PC-3 (cell line): ENCODE measurements around the gene ZSCAN30. TPM values are rescaled to one million over a fixed set of nuclear protein-coding genes. Genes with fewer than 3 reads are reported as not detected.

ENCODE experiments used
- ATAC-seq: fragments of 200-7000 bp; cut with Tn5 transposase; 2 replicates; pipeline ENCODE4 v1.9.1; 2020; ENCODE audit warnings: mild to moderate bottlenecking, moderate library complexity
- BruUV-seq: library from RNA; stranded (reverse); fragments of 400-500 nt; replicated peaks from 2 replicates; lab custom pipeline; 2021; lab: Mats Ljungman, UMichigan
- CTCF ChIA-PET: fragments of 300-600 bp; sonication (Branson Sonifier 250); formaldehyde crosslinking; loops from one replicate; lab custom pipeline; 2022; ENCODE audit warnings: antibody characterized with exemption; lab: Charles Lee
- POLR2A ChIA-PET: fragments of 300-600 bp; sonication (Branson Sonifier 250); formaldehyde crosslinking; loops from one replicate; lab custom pipeline; 2022; ENCODE audit warnings: antibody characterized with exemption; ENCODE audit not compliant: unreplicated experiment; lab: Charles Lee
- DNase-seq: peaks from one replicate; pipeline ENCODE4 v3.0.0-alpha.2; 2015
- H2AFZ ChIP-seq: fragments of 300-600 bp; sonication (generic); 2 replicates; pipeline ENCODE4 v1.6.0; 2016; ENCODE audit warnings: antibody characterized with exemption, low read length
- H3F3A ChIP-seq: fragments of 300-600 bp; sonication (generic); one replicate; pipeline ENCODE4 v1.6.0; 2017; ENCODE audit warnings: antibody characterized with exemption, low read length, control low read depth, mild to moderate bottlenecking; ENCODE audit not compliant: unreplicated experiment
- H3K27ac ChIP-seq: fragments of 300-600 bp; sonication (generic); 2 replicates; pipeline ENCODE4 v1.5.1; 2016; ENCODE audit warnings: mild to moderate bottlenecking, low read length
- H3K27me3 ChIP-seq: fragments of 300-600 bp; sonication (generic); 2 replicates; pipeline ENCODE4 v1.6.1; 2016; ENCODE audit warnings: low read length, mixed read lengths
- H3K36me3 ChIP-seq: fragments of 300-600 bp; sonication (generic); 2 replicates; pipeline ENCODE4 v1.6.1; 2016; ENCODE audit warnings: low read depth, mixed run types, low read length, mixed read lengths
- H3K4me1 ChIP-seq: fragments of 300-600 bp; sonication (generic); 2 replicates; pipeline ENCODE4 v1.5.1; 2016; ENCODE audit warnings: low read length; ENCODE audit not compliant: insufficient read depth
- H3K4me2 ChIP-seq: fragments of 300-600 bp; sonication (generic); 2 replicates; pipeline ENCODE4 v1.6.0; 2016; ENCODE audit warnings: low read length
- H3K4me3 ChIP-seq: fragments of 300-600 bp; sonication (generic); 2 replicates; pipeline ENCODE4 v1.5.1; 2016; ENCODE audit warnings: mild to moderate bottlenecking, low read length, mixed read lengths
- H3K79me2 ChIP-seq: fragments of 300-600 bp; sonication (generic); 2 replicates; pipeline ENCODE4 v1.6.1; 2017; ENCODE audit warnings: low read length, mixed read lengths
- H3K9ac ChIP-seq: fragments of 300-600 bp; sonication (generic); 2 replicates; pipeline ENCODE4 v1.6.0; 2016; ENCODE audit warnings: mild to moderate bottlenecking, low read length
- H3K9me2 ChIP-seq: fragments of 300-600 bp; sonication (generic); replicated peaks from 2 replicates; pipeline ENCODE4 v1.6.1; 2016; ENCODE audit warnings: mixed run types, low read length, mixed read lengths
- H3K9me3 ChIP-seq: fragments of 300-600 bp; sonication (generic); 2 replicates; pipeline ENCODE4 v1.6.1; 2016; ENCODE audit warnings: low read length, mixed read lengths
- H4K20me1 ChIP-seq: fragments of 300-600 bp; sonication (generic); 2 replicates; pipeline ENCODE4 v1.6.1; 2016; ENCODE audit warnings: low read length, mixed read lengths
- CTCF ChIP-seq: fragments of 300-600 bp; sonication (generic); conservative IDR thresholded peaks from 2 replicates; pipeline ENCODE4 v1.5.1; 2017; ENCODE audit warnings: antibody characterized with exemption, low read depth, mild to moderate bottlenecking, low read length
- EZH2 ChIP-seq: fragments of 300-600 bp; sonication (generic); IDR thresholded peaks from one replicate; pipeline ENCODE4 v1.6.1; 2017; ENCODE audit warnings: antibody characterized with exemption, mild to moderate bottlenecking, low read length; ENCODE audit not compliant: unreplicated experiment
- EZH2phosphoT487 ChIP-seq: fragments of 300-600 bp; sonication (generic); IDR thresholded peaks from 2 replicates; pipeline ENCODE4 v1.6.1; 2018; ENCODE audit warnings: mild to moderate bottlenecking, antibody characterized with exemption, low read length, borderline replicate concordance
- intact Hi-C: fragments of 100-400 bp; cut with micrococcal nuclease; formaldehyde crosslinking; loops from 2 replicates; pipeline ENCODE4 v1.9.0; 2023
- total RNA-seq: library from RNA; depleted of rRNA; stranded (reverse); fragments of >200 nt; gene quantifications from 2 replicates; pipeline ENCODE4 v1.2.3, GENCODE V29; 2014

Gene ZSCAN30
- total RNA-seq, 1 experiment from 2014 or later = 2.8 TPM

GRCh38 chr18:35277633-35278032 lies 12.4 kb downstream of the ZSCAN30 start:
- H3K4me2 ChIP-seq = no peak overlapping the region
- ChIA-PET POLR2A (no interaction called here), CTCF (no interaction called here)
- H4K20me1 ChIP-seq = no peaks in the 10 kb centered on the region
- no peak overlapping the region for H3K4me3 ChIP-seq
- peaks cover 9% of the 10 kb centered on the region; the same call in 1 of the 2 replicates for H3K4me1 ChIP-seq
- H3K9ac ChIP-seq = no peak overlapping the region
- no peaks in the 10 kb centered on the region for H3K9me2 ChIP-seq
- H3K27ac ChIP-seq = no peak overlapping the region
- H3K79me2 ChIP-seq = no peaks in the 10 kb centered on the region
- ATAC-seq = no peak
- no peaks in the 10 kb centered on the region for H3F3A ChIP-seq
- intact Hi-C loops = no loop called here
- H3K27me3 ChIP-seq = no peaks in the 10 kb centered on the region
- H3K36me3 ChIP-seq = no peaks in the 10 kb centered on the region
- DNase-seq = no peak
- H3K9me3 ChIP-seq = no peaks in the 10 kb centered on the region
- no TSS peak for BruUV-seq
- TF ChIP-seq EZH2 (no peak), CTCF (no peak), EZH2phosphoT487 (no peak)
- H2AFZ ChIP-seq = no peak overlapping the region

- TF ChIP-seq CTCF (no peak), EZH2phosphoT487 (no peak), EZH2 (no peak)
- no peaks in the 10 kb centered on the region for H3K36me3 ChIP-seq
- ChIA-PET CTCF (no interaction called here), POLR2A (no interaction called here)
- H3K4me3 ChIP-seq = no peak overlapping the region
- no TSS peak for BruUV-seq
- no peak overlapping the region for H3K4me2 ChIP-seq
- no peaks in the 10 kb centered on the region for H3K27me3 ChIP-seq
- no peaks in the 10 kb centered on the region for H3K9me2 ChIP-seq
- no peaks in the 10 kb centered on the region for H3K79me2 ChIP-seq
- H3K9me3 ChIP-seq = no peaks in the 10 kb centered on the region
- no peak for ATAC-seq
- H3K4me1 ChIP-seq = no peaks in the 10 kb centered on the region
- intact Hi-C loops = no loop called here
- H3F3A ChIP-seq = no peaks in the 10 kb centered on the region
- H3K27ac ChIP-seq = no peak overlapping the region
- H4K20me1 ChIP-seq = no peaks in the 10 kb centered on the region
- no peak overlapping the region for H3K9ac ChIP-seq
- no peak for DNase-seq
- no peak overlapping the region for H2AFZ ChIP-seq
Measured at GRCh38 chr18:35276267-35276666, 13.8 kb downstream of the ZSCAN30 start.

- no peaks in the 10 kb centered on the region for H3K27me3 ChIP-seq
- no peak overlapping the region for H2AFZ ChIP-seq
- no peaks in the 10 kb centered on the region for H3F3A ChIP-seq
- CTCF ChIA-PET = no interaction called here
- H3K4me3 ChIP-seq = no peak overlapping the region
- TF ChIP-seq EZH2 (no peak), EZH2phosphoT487 (no peak), CTCF (no peak)
- BruUV-seq = no TSS peak
- no peak for DNase-seq
- H3K9ac ChIP-seq = no peak overlapping the region
- no peaks in the 10 kb centered on the region for H3K9me2 ChIP-seq
- no peaks in the 10 kb centered on the region for H3K36me3 ChIP-seq
- H3K4me1 ChIP-seq = no peaks in the 10 kb centered on the region
- H4K20me1 ChIP-seq = no peaks in the 10 kb centered on the region
- no peak overlapping the region for H3K27ac ChIP-seq
- H3K9me3 ChIP-seq = no peaks in the 10 kb centered on the region
- no peaks in the 10 kb centered on the region for H3K79me2 ChIP-seq
- H3K4me2 ChIP-seq = no peak overlapping the region
- intact Hi-C loops = no loop called here
- ATAC-seq = no peak
- POLR2A ChIA-PET = no interaction called here
Measured at GRCh38 chr18:35271656-35272055, 18.4 kb downstream of the ZSCAN30 start.
